BLaER1 treated with 17β-estradiol and CSF1 and Interleukin-3, amounts not matched to agents 10 nM and 100 nM (cell line): ENCODE results near the gene MCL1.

Experiments
- H3K27ac ChIP-seq, 11 experiments: shearing (Covaris generic); formaldehyde crosslinking; 2 replicates each; pipeline ENCODE4 v1.8.1; 2022
- H3K27me3 ChIP-seq, 11 experiments: shearing (Covaris generic); formaldehyde crosslinking; 2 replicates each; pipeline ENCODE4 v1.8.1; 2022
- H3K36me3 ChIP-seq, 11 experiments: shearing (Covaris generic); formaldehyde crosslinking; 2 replicates each; pipeline ENCODE4 v1.8.1; 2022
- H3K4me1 ChIP-seq, 10 experiments: shearing (Covaris generic); formaldehyde crosslinking; 2 replicates each; pipeline ENCODE4 v1.8.1; 2022
- H3K4me2 ChIP-seq, 11 experiments: shearing (Covaris generic); formaldehyde crosslinking; 2 replicates each; pipeline ENCODE4 v1.8.1; 2022
- H3K4me3 ChIP-seq, 10 experiments: shearing (Covaris generic); formaldehyde crosslinking; 2 replicates each; pipeline ENCODE4 v1.8.1; 2022
- H3K9ac ChIP-seq, 11 experiments: shearing (Covaris generic); formaldehyde crosslinking; 2 replicates each; pipeline ENCODE4 v1.8.1; 2022
- H3K9me3 ChIP-seq, 11 experiments: shearing (Covaris generic); formaldehyde crosslinking; replicated peaks in 1 of 11; 2 replicates each; pipeline ENCODE4 v1.8.1; 2022
- H4K20me1 ChIP-seq, 11 experiments: shearing (Covaris generic); formaldehyde crosslinking; 2 replicates each; pipeline ENCODE4 v1.8.1; 2022
- Cebpa-rat ChIP-seq, 11 experiments: shearing (Covaris generic); IDR thresholded peaks; 2 replicates each; pipeline ENCODE4 v1.8.1; 2022

The MCL1 gene

GRCh38 chr1:150560011-150560438 is 19.4 kb downstream of the MCL1 start:
- Histone ChIP-seq H3K9ac (peak overlapping the region in 6 of 11 experiments; percentile 18 to 95 (median 92); a peak in 7 of 22 replicates), H3K4me3 (peak overlapping the region in 4 of 10 experiments; percentile 44 to 73 (median 56); a peak in 4 of 20 replicates), H4K20me1 (peaks cover 0 to 91% (median 40%) of the 10 kb centered on the region in 11 experiments; a peak in 14 of 22 replicates), H3K27ac (peak overlapping the region in 4 of 11 experiments; percentile 95 to 100 (median 97); a peak in 10 of 22 replicates), H3K27me3 (no peaks in the 10 kb centered on the region), H3K36me3 (peaks cover 0 to 54% (median 14%) of the 10 kb centered on the region in 11 experiments; a peak in 13 of 22 replicates), H3K9me3 (no peaks in the 10 kb centered on the region), H3K4me1 (peaks cover 57 to 87% (median 66%) of the 10 kb centered on the region in 10 experiments), H3K4me2 (peak overlapping the region; percentile 92 to 100 (median 99))
- TF ChIP-seq Cebpa-rat (IDR thresholded peaks at IDR 0.05) = no peak

GRCh38 chr1:150559656-150560010 is 19.8 kb downstream of the MCL1 start:
- Histone ChIP-seq H4K20me1 (peaks cover 0 to 87% (median 40%) of the 10 kb centered on the region in 11 experiments; a peak in 14 of 22 replicates), H3K36me3 (peaks cover 0 to 58% (median 14%) of the 10 kb centered on the region in 11 experiments; a peak in 13 of 22 replicates), H3K4me2 (peak overlapping the region in 9 of 11 experiments; percentile 26 to 100 (median 97); a peak in 15 of 22 replicates), H3K4me3 (peak overlapping the region in 1 of 10 experiments; percentile 52; a peak in 2 of 20 replicates), H3K27ac (peak overlapping the region in 9 of 11 experiments; percentile 7 to 98 (median 50); a peak in 13 of 22 replicates), H3K4me1 (peaks cover 55 to 87% (median 65%) of the 10 kb centered on the region in 10 experiments), H3K9ac (peak overlapping the region in 10 of 11 experiments; percentile 16 to 95 (median 49); a peak in 9 of 22 replicates), H3K27me3 (no peaks in the 10 kb centered on the region), H3K9me3 (no peaks in the 10 kb centered on the region)
- no peak for TF ChIP-seq Cebpa-rat (IDR thresholded peaks at IDR 0.05)

- Histone ChIP-seq H3K4me1 (peaks cover 49 to 87% (median 65%) of the 10 kb centered on the region in 10 experiments), H3K9me3 (no peaks in the 10 kb centered on the region), H3K27ac (peak overlapping the region in 10 of 11 experiments; percentile 7 to 98 (median 38); a peak in 16 of 22 replicates), H3K36me3 (peaks cover 0 to 64% (median 14%) of the 10 kb centered on the region in 11 experiments; a peak in 13 of 22 replicates), H3K27me3 (no peaks in the 10 kb centered on the region), H3K4me3 (no peak overlapping the region; a peak in 1 of 20 replicates), H3K4me2 (peak overlapping the region in 7 of 11 experiments; percentile 26 to 100 (median 93); a peak in 11 of 22 replicates), H4K20me1 (peaks cover 0 to 81% (median 40%) of the 10 kb centered on the region in 11 experiments; a peak in 14 of 22 replicates), H3K9ac (peak overlapping the region in 10 of 11 experiments; percentile 16 to 95 (median 49); a peak in 14 of 22 replicates)
- TF ChIP-seq Cebpa-rat (IDR thresholded peaks at IDR 0.05) = no peak
These were observed 20.4 kb downstream of the MCL1 start for GRCh38 chr1:150558761-150559655.

GRCh38 chr1:150558303-150558704 is 21.1 kb downstream of the MCL1 start:
- Histone ChIP-seq H3K27me3 (no peaks in the 10 kb centered on the region), H3K27ac (peak overlapping the region in 6 of 11 experiments; percentile 20 to 98 (median 52); a peak in 9 of 22 replicates), H3K9ac (peak overlapping the region in 8 of 11 experiments; percentile 21 to 95 (median 46); a peak in 13 of 22 replicates), H3K4me2 (peak overlapping the region in 3 of 11 experiments; percentile 93 to 97 (median 93); a peak in 5 of 22 replicates), H3K4me1 (peaks cover 48 to 87% (median 65%) of the 10 kb centered on the region in 10 experiments), H3K4me3 (no peak overlapping the region), H3K36me3 (peaks cover 0 to 69% (median 14%) of the 10 kb centered on the region in 11 experiments; a peak in 13 of 22 replicates), H4K20me1 (peaks cover 0 to 74% (median 35%) of the 10 kb centered on the region in 11 experiments; a peak in 14 of 22 replicates), H3K9me3 (no peaks in the 10 kb centered on the region)
- TF ChIP-seq Cebpa-rat (IDR thresholded peaks at IDR 0.05) = no peak

- Histone ChIP-seq H3K4me2 (peak overlapping the region in 2 of 11 experiments; percentile 93 to 97; a peak in 2 of 22 replicates), H3K9me3 (no peaks in the 10 kb centered on the region), H3K4me3 (no peak overlapping the region), H3K36me3 (peaks cover 0 to 72% (median 14%) of the 10 kb centered on the region in 11 experiments; a peak in 13 of 22 replicates), H3K4me1 (peaks cover 48 to 87% (median 65%) of the 10 kb centered on the region in 10 experiments), H3K27ac (peak overlapping the region in 5 of 11 experiments; percentile 50 to 98 (median 53); a peak in 4 of 22 replicates), H4K20me1 (peaks cover 0 to 69% (median 30%) of the 10 kb centered on the region in 11 experiments; a peak in 14 of 22 replicates), H3K27me3 (no peaks in the 10 kb centered on the region), H3K9ac (peak overlapping the region in 7 of 11 experiments; percentile 21 to 95 (median 29); a peak in 5 of 22 replicates)
- no peak for TF ChIP-seq Cebpa-rat (IDR thresholded peaks at IDR 0.05)
These were observed 21.6 kb downstream of the MCL1 start for GRCh38 chr1:150557813-150558212.

GRCh38 chr1:150557065-150557600 is 22.3 kb downstream of the MCL1 start:
- no peaks in the 10 kb centered on the region for H3K27me3 ChIP-seq
- 0 out of 22 replicates have a peak overlapping the region, but pooled peaks of 1 of the 11 experiments have one; percentile 23 for H3K9ac ChIP-seq
- peaks cover 0 to 62% (median 28%) of the 10 kb centered on the region in 11 experiments; a peak in 13 of 22 replicates for H4K20me1 ChIP-seq
- H3K4me3 ChIP-seq = no peak overlapping the region
- H3K4me2 ChIP-seq = no peak overlapping the region; a peak in 1 of 22 replicates
- TF ChIP-seq Cebpa-rat (IDR thresholded peaks at IDR 0.05) = no peak
- 0 out of 22 replicates have a peak overlapping the region, but pooled peaks of 1 of the 11 experiments have one; percentile 32 for H3K27ac ChIP-seq
- peaks cover 48 to 87% (median 65%) of the 10 kb centered on the region in 10 experiments for H3K4me1 ChIP-seq
- H3K36me3 ChIP-seq = peaks cover 0 to 72% (median 14%) of the 10 kb centered on the region in 11 experiments; a peak in 13 of 22 replicates
- no peaks in the 10 kb centered on the region for H3K9me3 ChIP-seq

- Histone ChIP-seq H3K27ac (peak overlapping the region in 5 of 11 experiments; percentile 6 to 38 (median 24); a peak in 7 of 22 replicates), H3K9me3 (no peaks in the 10 kb centered on the region), H4K20me1 (peaks cover 0 to 53% (median 28%) of the 10 kb centered on the region in 11 experiments; a peak in 13 of 22 replicates), H3K4me3 (no peak overlapping the region), H3K4me1 (peaks cover 48 to 90% (median 66%) of the 10 kb centered on the region in 10 experiments), H3K27me3 (no peaks in the 10 kb centered on the region), H3K36me3 (peaks cover 0 to 72% (median 14%) of the 10 kb centered on the region in 11 experiments; a peak in 13 of 22 replicates), H3K4me2 (peak overlapping the region in 4 of 11 experiments; percentile 2 to 35 (median 8); a peak in 4 of 22 replicates), H3K9ac (peak overlapping the region in 4 of 11 experiments; percentile 2 to 42 (median 36); a peak in 5 of 22 replicates)
- TF ChIP-seq Cebpa-rat (IDR thresholded peaks at IDR 0.05) = no peak
These were observed 23.2 kb downstream of the MCL1 start for GRCh38 chr1:150555971-150556865.
